Right ventricle myocardium superior (tissue), 1 donor: ENCODE data around the gene CDCA4. TPM values are rescaled to one million over a fixed set of nuclear protein-coding genes. Genes with fewer than 3 reads are reported as not detected.

ENCODE experiments used
- ATAC-seq: fragments of 200-7000 bp; cut with Tn5 transposase; one replicate; pipeline ENCODE4 v1.9.1; 2020; ENCODE audit warnings: mild to moderate bottlenecking; ENCODE audit not compliant: poor library complexity
- DNase-seq: peaks from one replicate; pipeline ENCODE4 v3.0.0-alpha.2; 2020
- intact Hi-C: fragments of 100-400 bp; cut with DNase I; formaldehyde crosslinking; loops from one replicate; pipeline ENCODE4 v1.11.2; 2022
- total RNA-seq: library from RNA; stranded (reverse); fragmentation: NEBNext Ultra II Directional; extraction: Animal tissue kit (Norgen Biotek cat#: 25700); gene quantifications from one replicate; pipeline ENCODE4 v1.2.1, GENCODE V29; 2021
- donor health status: DM: no; HTN: yes; CAD: no; lungs with severe emphysema.

The CDCA4 gene
- total RNA-seq, 1 donor from 2014 or later: 1.6 TPM

DNA sequence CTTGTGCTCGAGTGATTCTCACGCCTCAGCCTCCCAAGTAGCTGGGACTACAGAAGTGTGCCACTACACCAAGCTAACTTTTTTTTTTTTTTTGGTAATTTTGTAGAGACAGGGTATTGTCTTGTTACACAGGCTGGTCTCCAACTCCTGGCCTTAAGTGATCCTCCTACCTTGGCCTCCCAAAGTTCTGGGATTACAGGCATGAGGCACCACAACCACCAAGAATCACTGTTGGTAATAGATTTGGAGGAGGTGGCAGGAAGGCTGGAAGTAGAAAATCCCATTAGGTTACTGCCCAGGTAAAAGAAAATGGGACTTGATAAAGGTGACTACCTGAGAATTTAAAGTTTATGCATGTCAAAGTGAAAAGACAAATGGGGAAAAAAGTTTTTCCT, 1.4 kb upstream of the CDCA4 start:
- ATAC-seq (no peak), DNase-seq (no peak)
- intact Hi-C loops: loop anchor here (5.0 kb wide), 1 partner anchor 35 kb away; the partner anchor contains the start of gene CLBA1

GRCh38 chr14:105021656-105022275, 883 bp upstream of the CDCA4 start:
- ATAC-seq (no peak), DNase-seq (no peak)
- intact Hi-C loops: loop anchor here (5.0 kb wide), 1 partner anchor 34 kb away; the partner anchor contains the start of gene CLBA1

- intact Hi-C loops: loop anchor here (5.0 kb wide), 1 partner anchor 33 kb away; the partner anchor contains the start of gene CLBA1
- DNase-seq: no peak
- no peak for ATAC-seq
Measured at GRCh38 chr14:105019861-105020814, 745 bp downstream of the CDCA4 start.

GRCh38 chr14:105018414-105018813, 2.5 kb downstream of the CDCA4 start:
- intact Hi-C loops: no loop called here
- no peak for DNase-seq
- ATAC-seq: no peak

- intact Hi-C loops: no loop called here
- DNase-seq (no peak), ATAC-seq (no peak)
Measured at GRCh38 chr14:105015905-105016304, 5.0 kb downstream of the CDCA4 start.

DNA sequence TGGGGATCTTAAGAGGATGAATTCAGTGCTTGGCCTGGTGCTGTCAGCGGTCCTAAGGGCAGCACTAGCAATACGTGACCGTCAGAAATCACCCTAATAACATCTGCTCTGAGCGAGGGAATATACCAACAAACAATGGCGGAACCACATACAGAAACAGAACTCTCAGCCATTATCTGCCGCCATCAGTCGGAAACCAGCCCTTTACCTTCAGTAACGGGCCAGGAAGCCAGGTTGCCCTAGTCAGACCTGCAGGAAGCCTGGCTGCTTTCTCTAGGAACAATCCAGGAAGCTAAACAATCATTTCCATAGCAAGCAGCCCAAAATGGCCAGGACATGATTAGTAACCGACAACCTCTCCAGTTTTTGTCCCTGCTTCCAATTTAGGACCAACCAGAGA, 5.6 kb downstream of the CDCA4 start:
- intact Hi-C loops: no loop called here
- ATAC-seq (no peak), DNase-seq (no peak)

- intact Hi-C loops: no loop called here
- no peak for ATAC-seq
- no peak for DNase-seq
Measured at GRCh38 chr14:105014631-105015030, 6.3 kb downstream of the CDCA4 start.

DNA sequence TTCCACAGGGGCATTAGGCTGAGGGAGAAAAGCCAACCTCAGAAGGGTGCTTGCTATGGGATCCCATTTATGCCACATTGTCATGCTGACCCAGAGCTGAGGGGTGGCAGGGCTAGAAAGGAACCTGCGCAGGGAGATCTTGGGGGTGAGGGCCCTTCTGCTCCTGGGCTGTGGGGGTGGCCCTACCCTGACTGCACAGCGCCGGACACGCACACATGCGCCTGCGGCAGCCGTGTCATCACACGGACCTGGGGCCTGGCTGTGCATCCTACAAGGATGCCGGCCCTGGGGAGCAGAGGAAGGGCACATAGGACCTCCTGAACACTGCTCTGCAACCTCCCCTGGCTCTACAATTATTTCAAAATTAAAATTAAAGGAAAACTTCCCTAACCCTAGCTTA, 6.9 kb downstream of the CDCA4 start:
- ATAC-seq (no peak), DNase-seq (no peak)
- intact Hi-C loops: no loop called here

DNA sequence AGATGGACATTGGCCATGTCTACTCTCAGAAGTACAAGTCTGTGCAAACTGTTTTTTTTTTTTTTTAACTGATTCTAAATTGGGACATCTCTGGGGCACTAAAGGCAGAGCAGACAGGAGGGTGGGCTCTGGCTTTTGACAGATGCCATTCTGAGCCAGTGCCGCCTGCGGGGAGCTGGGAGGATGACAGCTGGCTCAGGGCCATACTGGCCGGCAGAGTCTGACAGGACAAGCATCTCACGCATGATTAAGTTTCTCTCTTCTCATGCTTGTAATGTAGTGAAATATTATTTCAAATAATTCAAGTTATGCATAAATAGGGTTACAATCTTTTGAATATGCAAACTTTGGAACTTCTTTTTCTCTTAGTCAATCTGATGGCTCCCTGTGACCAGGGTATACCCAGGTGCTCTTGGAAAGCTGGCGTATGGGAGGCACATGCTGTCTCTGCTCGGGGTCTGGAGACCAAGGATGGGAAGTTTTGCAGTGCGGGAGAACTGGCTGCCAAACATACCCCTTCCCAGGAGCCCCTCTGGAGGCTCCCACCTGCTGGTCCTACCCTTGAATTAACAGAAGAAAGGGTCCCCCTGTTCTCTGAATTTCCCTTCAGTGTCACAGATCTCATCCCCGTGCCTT, 7.6 kb downstream of the CDCA4 start:
- intact Hi-C loops: no loop called here
- ATAC-seq (peak; percentile 80), DNase-seq (no peak)

GRCh38 chr14:105012171-105012985, 8.5 kb downstream of the CDCA4 start:
- no peak for DNase-seq
- ATAC-seq: peak; percentile 73
- intact Hi-C loops: no loop called here

- DNase-seq (no peak), ATAC-seq (no peak)
- intact Hi-C loops: no loop called here
Measured at GRCh38 chr14:105011312-105011990, 9.4 kb downstream of the CDCA4 start.

- DNase-seq (no peak), ATAC-seq (no peak)
- intact Hi-C loops: no loop called here
Measured at GRCh38 chr14:105010891-105011291, 10.0 kb downstream of the CDCA4 start.

DNA sequence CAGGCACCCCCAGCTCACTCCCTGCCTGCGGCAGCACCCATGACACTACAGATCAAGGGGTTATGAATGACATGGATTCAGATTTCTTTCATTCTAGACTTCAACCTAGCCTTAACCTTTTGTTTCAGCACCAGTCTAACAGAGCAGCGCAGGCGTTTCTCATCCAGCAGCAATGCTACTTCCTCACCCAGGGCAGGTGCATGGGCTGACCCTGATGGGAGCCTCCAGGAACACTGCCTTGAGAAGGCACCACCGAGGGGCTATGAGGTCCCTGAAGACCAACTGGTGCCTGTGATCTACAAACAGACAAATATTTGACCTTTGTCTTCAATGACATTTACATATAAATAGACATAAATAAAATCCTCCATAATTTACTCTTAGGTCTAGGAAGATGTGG, 10.8 kb downstream of the CDCA4 start:
- DNase-seq (no peak), ATAC-seq (no peak)
- intact Hi-C loops: no loop called here

DNA sequence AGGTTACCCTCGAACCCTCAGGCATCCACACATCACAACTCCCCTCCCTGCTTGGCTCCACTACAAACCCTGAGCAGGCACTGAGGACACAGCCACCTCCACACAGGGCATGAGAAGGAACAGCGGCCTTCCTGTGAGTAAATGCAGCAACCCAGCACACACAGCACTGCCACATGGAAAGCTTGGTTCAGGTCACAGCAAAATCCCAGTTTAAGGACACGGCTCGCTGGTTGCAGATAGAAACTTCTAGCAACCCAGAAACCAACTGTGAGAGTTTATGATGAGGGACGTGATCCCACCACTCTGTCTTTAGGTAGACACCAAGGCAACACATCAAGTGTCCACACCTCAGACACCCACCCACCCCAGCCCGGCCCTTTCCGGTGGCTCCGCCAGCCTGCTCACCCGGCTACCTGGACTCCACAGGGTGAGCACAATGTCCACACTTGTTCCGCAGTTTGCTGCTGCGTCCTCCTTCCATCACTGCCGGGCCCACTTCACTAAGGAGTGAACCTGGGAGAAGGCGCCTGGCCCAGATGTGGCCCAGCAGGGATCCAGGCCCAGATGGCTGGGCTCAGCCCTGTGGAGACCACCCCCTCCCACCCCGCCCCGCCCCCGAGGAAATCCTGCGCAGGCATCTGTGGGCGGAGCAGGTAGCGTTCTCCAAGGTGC, 13.2 kb downstream of the CDCA4 start:
- intact Hi-C loops: no loop called here
- DNase-seq (no peak), ATAC-seq (no peak)

DNA sequence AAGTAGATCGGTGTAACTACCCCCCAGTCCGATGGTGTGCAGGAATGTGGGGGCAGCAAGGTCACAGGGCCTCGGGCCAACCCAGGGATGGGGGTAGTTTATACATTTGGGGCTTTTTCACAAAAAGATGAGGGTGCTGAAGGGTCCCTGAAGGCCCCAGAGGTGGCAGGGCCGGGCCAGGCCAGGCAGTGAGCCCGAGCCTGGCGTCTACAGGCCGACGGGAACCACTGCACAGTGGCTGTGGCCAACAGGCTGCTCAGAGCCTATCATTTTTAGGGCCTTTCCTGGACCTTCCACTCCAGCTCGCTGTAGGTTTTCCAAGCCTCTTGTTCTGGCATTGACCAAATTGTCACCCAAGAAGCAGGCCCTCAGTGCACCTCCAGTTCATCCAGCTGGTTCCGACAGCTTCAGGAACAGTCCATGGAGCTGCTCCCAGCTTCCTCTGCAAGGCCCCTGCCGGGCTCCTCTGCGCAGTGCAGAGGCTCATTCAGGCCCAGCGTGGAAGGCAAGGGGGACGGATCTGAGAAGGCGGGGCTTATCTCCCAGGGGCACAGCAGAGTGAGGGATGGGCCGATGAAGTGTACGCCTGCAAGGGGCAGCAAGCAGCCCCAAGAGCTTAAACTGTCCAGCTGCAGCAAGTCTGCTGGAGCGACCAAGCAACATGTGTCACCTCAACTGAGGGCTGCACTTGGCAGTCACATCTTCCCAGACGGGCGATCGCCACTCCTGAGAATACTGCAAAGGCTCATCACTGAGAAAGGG, 13.9 kb downstream of the CDCA4 start:
- no peak for ATAC-seq
- intact Hi-C loops: no loop called here
- DNase-seq: no peak

GRCh38 chr14:105005929-105006830, 14.7 kb downstream of the CDCA4 start:
- no peak for DNase-seq
- ATAC-seq: no peak
- intact Hi-C loops: no loop called here
